A204.1 (cell line): ENCODE measurements around the gene BBC3.
A peak's percentile ranks its signal among the peaks of the same experiment; 100 is the strongest.

Experiments
- FAIRE-seq: peaks from 2 replicates; lab custom pipeline; 2012; peaks lifted over from hg19 to GRCh38; lab: Jason Lieb, UNC

BBC3 gene

DNA sequence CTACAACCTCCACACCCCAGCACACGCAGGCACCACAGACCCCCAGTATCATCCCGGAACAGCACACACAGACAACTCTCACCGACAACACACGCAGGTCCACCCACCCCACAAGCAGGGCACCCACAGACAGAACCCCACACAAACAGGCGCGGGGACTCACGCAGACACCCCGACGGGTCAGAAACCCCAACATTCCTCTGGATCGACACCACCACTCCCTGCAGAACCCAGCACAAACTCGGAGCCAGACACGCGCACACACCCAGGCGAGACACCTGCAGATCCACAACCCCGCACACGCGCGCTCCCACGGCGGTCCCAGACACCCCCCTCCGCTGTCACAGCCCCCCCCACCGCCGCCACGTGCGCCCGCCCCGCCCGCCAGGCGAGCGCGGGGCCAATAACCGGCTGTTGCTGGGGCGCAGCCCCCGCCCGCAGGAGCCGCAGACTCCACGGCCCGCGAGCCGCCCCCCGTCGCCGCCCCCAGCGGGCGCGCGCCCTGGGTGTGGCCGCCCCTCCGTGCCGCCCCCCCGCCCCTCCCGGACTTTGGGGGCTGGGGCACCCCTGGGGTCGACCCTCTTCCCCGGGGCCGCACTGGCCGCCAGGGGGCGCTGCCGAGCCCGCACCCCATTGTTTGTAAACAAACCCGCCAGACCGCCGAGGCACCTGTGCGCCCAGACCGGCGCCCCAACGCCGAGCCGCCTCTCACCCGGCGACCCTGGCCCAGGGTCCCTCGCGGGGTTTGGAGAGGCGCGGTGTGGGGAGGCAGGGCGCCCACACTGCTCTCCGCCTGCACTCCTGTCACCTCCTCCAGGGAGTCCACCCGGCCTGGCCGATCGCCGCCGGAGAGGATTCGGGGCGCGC is 712 bp downstream of the BBC3 start:
- no peak for FAIRE-seq

DNA sequence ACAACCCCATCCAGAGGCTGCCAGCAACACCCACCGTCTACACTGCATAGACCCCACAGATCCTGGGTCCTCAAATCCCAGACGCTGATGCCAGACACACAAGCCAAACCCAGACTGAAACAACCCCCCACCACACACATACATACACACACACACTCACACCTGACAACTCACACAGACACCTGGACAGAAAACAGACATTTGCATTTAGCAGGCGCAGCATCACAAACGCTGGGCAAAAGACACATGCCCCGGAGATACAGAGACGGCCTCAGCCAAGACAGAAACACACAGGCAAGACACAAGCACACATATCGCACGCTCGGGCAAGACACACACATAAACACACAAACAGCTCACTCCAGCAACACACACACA is 1.3 kb downstream of the BBC3 start:
- no peak for FAIRE-seq

DNA sequence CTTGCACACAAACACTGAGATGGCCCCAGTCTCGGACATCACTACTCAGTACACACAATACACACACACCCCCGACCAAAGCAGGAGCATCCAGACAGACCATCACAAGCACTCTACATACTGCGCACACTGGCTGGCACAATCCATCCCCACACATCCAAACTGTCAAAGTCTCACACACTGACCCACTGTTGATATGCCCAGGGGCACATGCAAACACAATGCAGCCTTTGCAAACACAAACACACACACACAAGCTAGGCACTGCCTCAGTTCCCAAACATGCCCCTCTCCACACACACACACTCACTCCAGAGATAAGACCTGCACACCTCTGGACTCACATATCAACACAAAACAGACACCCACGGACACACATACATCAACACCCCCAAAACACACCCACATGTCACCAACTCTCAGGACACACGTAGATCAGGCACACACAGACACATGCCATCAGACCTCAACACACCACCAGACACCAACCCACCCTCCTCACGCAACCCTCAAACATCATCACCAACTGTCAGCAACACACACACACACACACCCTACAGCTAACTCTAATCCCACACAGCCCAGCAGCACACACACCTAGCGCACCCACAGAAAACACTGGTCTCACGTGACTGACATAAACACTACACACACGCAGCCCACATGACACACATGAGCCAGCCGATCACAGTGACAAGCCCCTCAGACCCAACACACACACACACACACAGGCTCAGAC is 1.9 kb downstream of the BBC3 start:
- no peak for FAIRE-seq

DNA sequence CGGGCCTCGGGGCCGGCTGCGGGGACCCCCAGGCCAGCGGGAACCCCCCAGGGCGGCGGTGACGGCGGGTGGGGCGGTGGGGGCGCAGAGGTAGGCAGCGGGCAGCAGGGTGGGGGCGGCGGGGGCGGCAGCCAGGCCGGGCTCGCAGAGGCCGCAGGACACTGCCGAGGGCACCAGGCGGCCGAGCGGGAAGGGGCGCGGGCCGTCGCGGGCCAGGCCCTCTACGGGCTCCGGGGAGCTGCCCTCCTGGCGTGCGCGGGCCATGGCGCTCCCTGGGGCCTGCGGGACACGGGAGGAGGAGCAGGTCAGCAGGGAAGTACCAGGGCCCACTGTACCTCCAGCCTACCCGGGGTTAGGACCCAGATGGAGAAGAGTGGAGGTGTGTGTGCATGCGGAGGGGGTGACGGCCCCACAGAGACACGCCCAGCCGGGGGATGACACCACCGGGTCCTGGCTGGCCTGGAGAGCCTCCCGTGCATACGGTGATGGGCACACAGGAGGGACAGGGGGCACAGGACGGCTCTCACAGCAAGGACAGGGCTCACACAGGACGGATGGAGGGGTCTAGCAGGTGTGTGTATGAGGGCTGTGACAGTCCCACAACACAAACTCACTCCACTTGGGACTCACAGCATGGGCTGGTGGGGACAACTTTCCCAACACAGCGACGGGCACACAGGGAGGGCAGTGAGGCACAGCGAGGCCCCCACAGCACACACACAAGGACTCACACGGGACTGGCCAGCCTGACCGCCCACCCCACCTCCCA is 2.6 kb downstream of the BBC3 start:
- no peak for FAIRE-seq

- no peak for FAIRE-seq
These were observed 3.4 kb downstream of the BBC3 start for GRCh38 chr19:47227352-47228167.

- FAIRE-seq = no peak
These were observed 4.3 kb downstream of the BBC3 start for GRCh38 chr19:47226426-47227351.

DNA sequence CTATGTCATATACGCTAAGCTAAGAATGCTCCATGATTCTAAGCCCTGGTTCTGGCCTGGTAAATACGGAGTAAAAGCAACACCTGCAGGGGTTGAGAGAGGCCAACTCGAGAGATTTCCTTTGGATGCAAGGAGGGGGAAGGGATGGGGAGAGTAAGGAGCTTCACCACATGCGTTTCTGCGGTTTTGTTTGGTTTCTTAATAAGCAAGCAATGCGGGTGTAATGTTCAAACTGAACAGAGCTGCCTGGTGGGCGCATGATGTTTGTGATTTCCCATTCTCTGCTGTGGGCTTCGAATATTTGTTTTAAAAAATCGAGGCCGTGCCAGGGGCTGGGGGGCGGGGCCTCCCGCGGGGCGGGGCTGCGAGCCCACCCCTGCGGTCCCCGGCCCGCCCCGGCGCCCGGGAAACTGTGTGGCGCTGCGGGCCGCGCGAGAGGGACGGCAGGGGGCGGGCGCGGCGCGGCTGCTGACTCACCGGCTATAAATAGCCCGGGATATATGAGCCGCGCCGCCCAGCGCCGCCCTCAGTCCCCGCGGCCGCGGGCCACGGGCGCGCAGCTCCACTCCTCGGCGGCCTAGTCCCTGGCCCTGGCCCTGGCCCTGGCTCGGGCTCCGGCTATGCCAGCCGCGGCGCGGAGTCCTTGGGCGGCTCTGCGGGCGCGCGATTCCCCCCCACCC is 5.1 kb downstream of the BBC3 start:
- no peak for FAIRE-seq

GRCh38 chr19:47221890-47222289 is 9.1 kb downstream of the BBC3 start:
- no peak for FAIRE-seq

GRCh38 chr19:47221080-47221841 is 9.7 kb downstream of the BBC3 start:
- FAIRE-seq = no peak

DNA sequence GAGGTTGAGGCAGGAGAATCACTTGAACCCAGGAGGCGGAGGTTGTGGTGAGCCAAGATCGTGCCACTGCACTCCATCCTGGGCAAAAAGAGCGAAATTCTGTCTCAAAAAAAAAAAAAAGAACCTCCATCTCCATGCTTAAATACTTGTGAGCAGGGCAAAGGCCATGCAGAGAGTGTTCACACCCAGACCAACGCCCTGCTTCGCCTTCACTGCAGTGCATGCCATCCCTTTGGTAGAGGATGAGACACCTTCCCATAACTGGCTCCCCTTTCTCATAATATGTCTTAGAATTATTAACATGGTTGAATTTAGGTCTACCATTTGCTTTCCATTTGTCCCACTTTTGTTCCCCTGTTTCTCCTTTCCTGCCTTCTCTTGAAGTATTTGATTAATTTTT is 15.4 kb downstream of the BBC3 start:
- no peak for FAIRE-seq

DNA sequence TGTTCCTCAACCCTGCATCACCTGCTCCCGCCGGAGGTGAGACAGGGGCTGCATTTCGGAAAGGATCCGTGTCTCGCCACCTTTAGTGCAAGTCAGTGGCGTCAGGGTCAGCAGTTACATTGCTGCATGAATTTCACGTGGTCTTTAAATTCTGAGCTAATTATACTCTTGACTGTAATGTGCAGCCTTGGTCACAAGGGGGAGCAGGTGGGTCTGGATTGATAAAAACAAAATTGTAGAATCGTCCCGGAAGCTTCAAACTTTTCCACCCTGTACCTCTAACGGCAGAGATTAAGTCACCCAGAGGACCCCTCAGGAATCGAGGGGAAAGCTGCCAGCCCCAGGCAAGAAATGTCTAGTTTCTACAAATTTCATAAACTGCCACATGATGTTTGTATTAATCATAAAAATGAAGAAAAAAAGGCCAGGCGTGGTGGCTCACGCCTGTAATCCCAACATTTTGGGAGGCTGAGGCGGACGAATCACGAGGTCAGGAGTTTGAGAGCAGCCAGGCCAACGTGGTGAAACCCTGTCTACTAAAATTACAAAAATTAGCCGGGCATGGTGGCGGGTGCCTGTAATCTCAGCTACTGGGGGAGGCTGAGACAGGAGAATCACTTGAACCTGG is 20.2 kb downstream of the BBC3 start:
- peak; percentile 90 for FAIRE-seq

- no peak for FAIRE-seq
These were observed 20.9 kb downstream of the BBC3 start for GRCh38 chr19:47210180-47210490.

DNA sequence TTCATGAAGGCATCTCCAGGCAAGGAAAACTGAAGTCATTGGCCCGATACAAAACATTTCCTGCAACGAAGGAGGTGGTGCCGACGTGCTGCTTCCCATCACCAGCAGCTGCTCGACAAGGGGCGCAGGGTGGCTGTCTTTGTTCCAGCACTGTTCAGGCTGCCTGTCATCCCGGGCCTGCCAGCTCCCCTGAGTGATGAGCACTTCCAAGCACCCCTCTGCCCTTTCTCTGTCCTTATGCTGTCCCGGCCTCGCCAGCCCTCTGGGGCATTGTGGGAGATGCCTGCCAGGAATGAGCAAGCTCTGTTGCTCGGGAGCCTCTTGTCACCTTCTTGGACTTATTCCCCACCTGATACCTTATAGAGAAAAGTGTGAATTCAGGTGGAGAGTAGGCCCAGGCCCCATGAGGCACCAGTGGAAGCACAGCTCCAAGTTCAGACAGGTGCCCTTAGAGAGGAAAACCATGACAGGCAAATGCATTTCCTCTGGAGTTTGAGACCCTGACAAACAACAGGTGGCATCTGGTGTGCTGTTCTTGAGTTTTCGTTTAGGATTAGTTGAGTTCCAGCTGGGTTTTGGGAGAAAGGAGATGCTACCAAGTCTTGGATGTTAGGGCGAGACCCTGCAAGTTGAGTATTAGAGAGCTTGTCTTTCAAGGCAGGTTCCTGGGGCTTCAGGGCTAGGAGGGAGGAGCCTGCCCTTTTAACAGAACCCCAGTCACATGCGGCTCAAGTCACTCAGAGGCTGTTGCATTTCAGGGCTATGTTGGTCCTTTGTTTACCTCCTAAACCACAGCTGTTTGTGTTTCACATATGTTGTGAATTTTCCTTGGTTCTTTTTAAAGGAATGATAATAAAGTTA is 21.4 kb downstream of the BBC3 start:
- no peak for FAIRE-seq

GRCh38 chr19:47203254-47203653 is 27.7 kb downstream of the BBC3 start:
- FAIRE-seq = no peak

GRCh38 chr19:47200530-47200929 is 30.5 kb downstream of the BBC3 start:
- no peak for FAIRE-seq

- no peak for FAIRE-seq
These were observed 33.9 kb downstream of the BBC3 start for GRCh38 chr19:47197141-47197540.

- no peak for FAIRE-seq
These were observed 35.6 kb downstream of the BBC3 start for GRCh38 chr19:47195434-47195833.

- no peak for FAIRE-seq
These were observed 40.8 kb downstream of the BBC3 start for GRCh38 chr19:47190167-47190727.
